ENCODE data around the gene IGFBP5. TPM values are rescaled to one million over a fixed set of nuclear protein-coding genes. Genes with fewer than 3 reads are reported as not detected.

The IGFBP5 gene
- total RNA-seq, 1 experiment from 2014 or later = 0.46 TPM

Other genes starting within 250 kb of the IGFBP5 start
- gene RPL37A, start 196.7 kb downstream of the IGFBP5 start, total RNA-seq (2014; rRNA removed) = 829 and 905 TPM in 2 replicates
- gene IGFBP2, start 62.1 kb downstream of the IGFBP5 start, total RNA-seq (2014; rRNA removed) = 0.23 and 1.5 TPM in 2 replicates
- gene TNP1, start 164.5 kb upstream of the IGFBP5 start, total RNA-seq (2014; rRNA removed) = not detected in 2 replicates

Data from LHCN-M2 (cell line).